CD14-positive monocyte (primary cell): ENCODE data around the gene OR8A1. TPM values are rescaled to one million over a fixed set of nuclear protein-coding genes. Genes with fewer than 3 reads are reported as not detected.

Source experiments
- DNase-seq, 3 donors: peaks; one replicate each; pipeline ENCODE4 v3.0.0-alpha.2; 2011 to 2022
- H2AFZ ChIP-seq: 2 replicates; pipeline ENCODE4 v1.6.0; 2012; ENCODE audit warnings: mild to moderate bottlenecking, low read depth, low read length, inconsistent platforms; ENCODE audit not compliant: insufficient read depth, poor library complexity, severe bottlenecking
- H3K27ac ChIP-seq, 2 donors: 1 replicate in 1 of 2; 2 replicates in 1 of 2; pipeline ENCODE4 v1.5.1; 2012 to 2013; ENCODE audit warnings: low read length in 2 of 2, control low read depth in 1 of 2, inconsistent platforms in 1 of 2, low read depth in 1 of 2, mild to moderate bottlenecking in 1 of 2
- H3K27me3 ChIP-seq, 2 donors: one replicate each; pipeline versions ENCODE4 v1.6.0 to v1.6.1; 2011 to 2013; ENCODE audit warnings: low read length in 2 of 2; ENCODE audit not compliant: control insufficient read depth in 2 of 2, insufficient read depth in 2 of 2
- H3K36me3 ChIP-seq, 2 donors: replicated peaks in 1 of 2; 1 replicate in 1 of 2; 2 replicates in 1 of 2; pipeline versions ENCODE4 v1.5.1 to v1.6.1; 2012 to 2013; ENCODE audit warnings: low read length in 2 of 2, control low read depth in 1 of 2, inconsistent platforms in 1 of 2, mild to moderate bottlenecking in 1 of 2; ENCODE audit not compliant: insufficient read depth in 2 of 2, control insufficient read depth in 1 of 2
- H3K4me1 ChIP-seq, 2 donors: 1 replicate in 1 of 2; 2 replicates in 1 of 2; pipeline versions ENCODE4 v1.5.1 to v1.6.1; 2012 to 2013; ENCODE audit warnings: low read length in 2 of 2, control low read depth in 1 of 2, inconsistent platforms in 1 of 2, mild to moderate bottlenecking in 1 of 2, moderate library complexity in 1 of 2; ENCODE audit not compliant: insufficient read depth in 2 of 2, control insufficient read depth in 1 of 2
- H3K4me2 ChIP-seq: replicated peaks from 2 replicates; pipeline ENCODE3; 2012; ENCODE audit warnings: low read length, moderate library complexity, mild to moderate bottlenecking; ENCODE audit not compliant: poor library complexity, severe bottlenecking; ENCODE audit errors: extremely low read depth
- H3K4me3 ChIP-seq, 3 experiments: fragments of 200-600 bp in 1 of 3; sonication (generic) in 1 of 3; replicated peaks in 1 of 3; 1 replicate in 2 of 3; 2 replicates in 1 of 3; pipeline ENCODE4 v1.5.1; 2011 to 2013; ENCODE audit warnings: low read length in 3 of 3, mild to moderate bottlenecking in 3 of 3, control low read depth in 2 of 3, low read depth in 2 of 3, inconsistent platforms in 1 of 3, moderate library complexity in 1 of 3
- H3K79me2 ChIP-seq: 2 replicates; pipeline ENCODE4 v1.6.0; 2012; ENCODE audit warnings: mild to moderate bottlenecking, control low read depth, inconsistent platforms, low read length, moderate library complexity; ENCODE audit not compliant: insufficient read depth
- H3K9ac ChIP-seq: 2 replicates; pipeline ENCODE4 v1.6.0; 2017; ENCODE audit warnings: low read length, mild to moderate bottlenecking; ENCODE audit not compliant: insufficient read depth, poor library complexity, severe bottlenecking
- H3K9me3 ChIP-seq, 2 donors: replicated peaks in 1 of 2; 1 replicate in 1 of 2; 2 replicates in 1 of 2; pipeline versions ENCODE4 v1.5.1 to v1.6.1; 2012 to 2013; ENCODE audit warnings: low read length in 2 of 2, control low read depth in 1 of 2; ENCODE audit not compliant: control insufficient read depth in 1 of 2, insufficient read depth in 1 of 2
- H4K20me1 ChIP-seq: 2 replicates; pipeline ENCODE4 v1.6.0; 2012; ENCODE audit warnings: mild to moderate bottlenecking, low read length, control low read depth, moderate library complexity; ENCODE audit not compliant: insufficient read depth
- H3K27ac Mint-ChIP-seq, 7 donors: one replicate each; pipeline ENCODE4 v1.8.0; 2020; ENCODE audit warnings: mild to moderate bottlenecking in 7 of 7, mixed read lengths in 7 of 7, moderate library complexity in 6 of 7, inconsistent platforms in 2 of 7
- H3K27me3 Mint-ChIP-seq, 3 donors: one replicate each; pipeline ENCODE4 v1.8.0; 2021 to 2022; ENCODE audit warnings: low read depth in 3 of 3, mild to moderate bottlenecking in 3 of 3, mixed read lengths in 3 of 3, moderate library complexity in 3 of 3, inconsistent platforms in 1 of 3
- H3K36me3 Mint-ChIP-seq, 2 donors: one replicate each; pipeline ENCODE4 v1.8.0; 2020; ENCODE audit warnings: mixed read lengths in 2 of 2, inconsistent platforms in 1 of 2, mild to moderate bottlenecking in 1 of 2
- H3K4me1 Mint-ChIP-seq: one replicate; pipeline ENCODE4 v1.8.0; 2020; ENCODE audit warnings: mild to moderate bottlenecking, mixed read lengths
- H3K4me3 Mint-ChIP-seq, 2 donors: one replicate each; pipeline ENCODE4 v1.8.0; 2020; ENCODE audit warnings: mild to moderate bottlenecking in 2 of 2, mixed read lengths in 2 of 2, moderate library complexity in 1 of 2
- H3K9me3 Mint-ChIP-seq, 7 donors: one replicate each; pipeline ENCODE4 v1.8.0; 2020 to 2022; ENCODE audit warnings: mixed read lengths in 7 of 7, mild to moderate bottlenecking in 6 of 7, moderate library complexity in 6 of 7, inconsistent platforms in 2 of 7
- CTCF ChIP-seq: fragments of 200-600 bp; IDR thresholded peaks from one replicate; pipeline ENCODE4 v1.8.0; 2022; ENCODE audit warnings: antibody characterized with exemption, mild to moderate bottlenecking
- WGBS: methylation state at CpG from one replicate; pipeline ENCODE4 v1.1.5; 2013; ENCODE audit warnings: missing lambda C conversion rate; ENCODE audit not compliant: insufficient coverage; 5-methylcytosine and 5-hydroxymethylcytosine counted together
- intact Hi-C, 2 donors: fragments of 100-400 bp; cut with micrococcal nuclease; formaldehyde crosslinking; loops; one replicate each; pipeline versions ENCODE4 v1.15.0 to v1.15.1; 2023
- polyA plus RNA-seq, 3 donors: library from polyadenylated mRNA; depleted of rRNA in 1 of 3; unstranded in 2 of 3; stranded (reverse) in 1 of 3; fragments of 300-500 nt in 2 of 3; fragments of >200 nt in 1 of 3; fragmentation: Illumina TruSeq in 2 of 3; gene quantifications; 1 replicate in 2 of 3; 2 replicates in 1 of 3; pipeline ENCODE4 v1.2.3, GENCODE V29; 2012 to 2021

The OR8A1 gene
- polyA plus RNA-seq, 3 donors, result not detected

GRCh38 chr11:124605719-124606118 lies 35.9 kb downstream of the OR8A1 start:
- Mint-ChIP-seq H3K27ac (peak overlapping the region in 6 of 7 donors; percentile 35 to 84 (median 74)), H3K9me3 (no peaks in the 10 kb centered on the region), H3K4me3 (peak overlapping the region; percentile 31 to 69), H3K36me3 (no peaks in the 10 kb centered on the region), H3K4me1 (peaks cover 8% of the 10 kb centered on the region), H3K27me3 (peaks cover 0 to 2% (median 1%) of the 10 kb centered on the region in 3 donors)
- H3K4me2 ChIP-seq, result peak overlapping the region; percentile 7
- no peak overlapping the region for H3K9ac ChIP-seq
- TF ChIP-seq CTCF, result no peak
- H3K36me3 ChIP-seq, result no peaks in the 10 kb centered on the region
- H3K4me1 ChIP-seq, result peaks cover 13 to 15% of the 10 kb centered on the region in 2 donors
- no peaks in the 10 kb centered on the region for H4K20me1 ChIP-seq
- no peaks in the 10 kb centered on the region for H3K27me3 ChIP-seq
- intact Hi-C loops, result no loop called here
- H3K9me3 ChIP-seq, result no peaks in the 10 kb centered on the region
- H3K27ac ChIP-seq, result peak overlapping the region; percentile 38 to 46
- peak; percentile 53 to 91 (median 81) for DNase-seq
- peak overlapping the region; percentile 35 for H2AFZ ChIP-seq
- no peak overlapping the region for H3K4me3 ChIP-seq
- WGBS, result 0% methylated on average over 1 of the region's 3 CpGs
- no peaks in the 10 kb centered on the region for H3K79me2 ChIP-seq

DNA sequence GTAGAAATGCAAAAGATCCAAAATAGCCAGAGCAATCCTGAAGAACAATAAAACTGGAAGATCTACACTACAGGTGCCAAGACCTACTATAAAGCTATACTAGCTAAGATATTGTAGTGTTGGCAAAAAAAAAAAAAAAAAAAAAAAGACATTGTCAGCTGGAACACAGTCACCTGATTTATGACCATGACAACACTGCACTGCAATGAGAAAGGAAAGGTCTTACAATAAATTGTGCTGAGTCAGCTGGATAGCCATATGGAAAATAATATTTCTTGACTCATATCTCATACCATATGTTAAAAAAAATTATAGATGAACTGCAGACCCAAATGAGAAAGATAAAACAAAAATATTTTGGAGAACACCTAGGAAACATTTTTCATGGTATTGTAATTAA lies 38.4 kb downstream of the OR8A1 start:
- no peak for TF ChIP-seq CTCF
- Histone ChIP-seq H3K9me3 (no peaks in the 10 kb centered on the region), H3K4me2 (no peak overlapping the region), H3K79me2 (no peaks in the 10 kb centered on the region), H3K9ac (no peak overlapping the region), H3K4me1 (peaks cover 13 to 15% of the 10 kb centered on the region in 2 donors), H3K27ac (no peak overlapping the region), H4K20me1 (no peaks in the 10 kb centered on the region), H3K4me3 (no peak overlapping the region), H3K36me3 (no peaks in the 10 kb centered on the region), H3K27me3 (no peaks in the 10 kb centered on the region), H2AFZ (no peak overlapping the region)
- H3K27ac Mint-ChIP-seq, result no peak overlapping the region
- H3K4me3 Mint-ChIP-seq, result no peak overlapping the region
- intact Hi-C loops, result no loop called here
- H3K9me3 Mint-ChIP-seq, result no peaks in the 10 kb centered on the region
- H3K36me3 Mint-ChIP-seq, result no peaks in the 10 kb centered on the region
- DNase-seq, result no peak
- H3K4me1 Mint-ChIP-seq, result peaks cover 8% of the 10 kb centered on the region
- H3K27me3 Mint-ChIP-seq, result peaks cover 0 to 4% (median 2%) of the 10 kb centered on the region in 3 donors
